Caco-2 (cell line): ENCODE measurements around the gene BTD. TPM values are rescaled to one million over a fixed set of nuclear protein-coding genes. Genes with fewer than 3 reads are reported as not detected.

Experiments
- BruUV-seq: library from RNA; stranded (reverse); fragments of 400-500 nt; replicated peaks from 2 replicates; lab custom pipeline; 2021; lab: Mats Ljungman, UMichigan
- CTCF ChIA-PET: fragments of 300-600 bp; sonication (Branson Sonifier 250); formaldehyde crosslinking; loops from one replicate; lab custom pipeline; 2022; ENCODE audit warnings: antibody characterized with exemption; lab: Charles Lee
- POLR2A ChIA-PET: fragments of 300-600 bp; sonication (Branson Sonifier 250); formaldehyde crosslinking; loops from one replicate; lab custom pipeline; 2022; ENCODE audit warnings: antibody characterized with exemption; lab: Charles Lee
- DNase-seq, 2 experiments: peaks; one replicate each; pipeline versions ENCODE4 v3.0.0 to v3.0.0-alpha.2; 2020 to 2022
- H3K27me3 ChIP-seq: replicated peaks from 2 replicates; pipeline ENCODE4 v1.6.0; 2011; ENCODE audit warnings: low read length; ENCODE audit not compliant: control insufficient read depth, insufficient read depth
- H3K36me3 ChIP-seq: 2 replicates; pipeline ENCODE4 v1.5.1; 2011; ENCODE audit warnings: low read length; ENCODE audit not compliant: control insufficient read depth, insufficient read depth
- H3K4me1 ChIP-seq: fragments of 250-450 bp; sonication (Bioruptor Pico); 2 replicates; pipeline ENCODE4 v1.5.1; 2020; ENCODE audit warnings: mild to moderate bottlenecking
- H3K4me3 ChIP-seq: 2 replicates; pipeline ENCODE4 v1.5.1; 2011; ENCODE audit warnings: low read depth, mild to moderate bottlenecking, control low read depth, low read length
- H3K9me3 ChIP-seq: fragments of 250-450 bp; sonication (Bioruptor Pico); 2 replicates; pipeline ENCODE4 v1.5.1; 2020; ENCODE audit warnings: mild to moderate bottlenecking, moderate library complexity
- H3K27ac Mint-ChIP-seq: one replicate; pipeline ENCODE4 v1.8.0; 2022; ENCODE audit warnings: mixed read lengths; ENCODE audit not compliant: unreplicated experiment
- H3K27me3 Mint-ChIP-seq: one replicate; pipeline ENCODE4 v1.8.0; 2022; ENCODE audit warnings: mixed read lengths; ENCODE audit not compliant: insufficient read depth, unreplicated experiment
- H3K36me3 Mint-ChIP-seq: one replicate; pipeline ENCODE4 v1.8.0; 2022; ENCODE audit warnings: mild to moderate bottlenecking, mixed read lengths; ENCODE audit not compliant: insufficient read depth, unreplicated experiment
- H3K4me1 Mint-ChIP-seq: one replicate; pipeline ENCODE4 v1.8.0; 2022; ENCODE audit warnings: low read depth, mixed read lengths; ENCODE audit not compliant: unreplicated experiment
- H3K4me3 Mint-ChIP-seq: one replicate; pipeline ENCODE4 v1.8.0; 2022; ENCODE audit warnings: mild to moderate bottlenecking, moderate library complexity, mixed read lengths; ENCODE audit not compliant: unreplicated experiment
- H3K9me3 Mint-ChIP-seq: one replicate; pipeline ENCODE4 v1.8.0; 2022; ENCODE audit warnings: mixed read lengths; ENCODE audit not compliant: unreplicated experiment
- CTCF ChIP-seq, 2 experiments: fragments of 200-600 bp in 1 of 2; IDR thresholded peaks; 1 replicate in 1 of 2; 2 replicates in 1 of 2; pipeline versions ENCODE4 v1.5.1 to v1.8.0; 2011 to 2022; ENCODE audit warnings: antibody characterized with exemption in 1 of 2, control low read depth in 1 of 2, inconsistent platforms in 1 of 2, low read depth in 1 of 2, low read length in 1 of 2, mild to moderate bottlenecking in 1 of 2, moderate library complexity in 1 of 2; ENCODE audit not compliant: insufficient read depth in 1 of 2, severe bottlenecking in 1 of 2, unreplicated experiment in 1 of 2
- intact Hi-C: fragments of 100-400 bp; cut with micrococcal nuclease; formaldehyde crosslinking; loops from one replicate; pipeline ENCODE4 v1.10.0; 2022; ENCODE audit not compliant: unreplicated experiment
- total RNA-seq: library from RNA; stranded (reverse); gene quantifications from 2 replicates; pipeline ENCODE4 v1.2.3, GENCODE V29; 2022

Gene BTD
- total RNA-seq, 1 experiment from 2014 or later, result 11.8 TPM

- Mint-ChIP-seq H3K36me3 (peaks cover 6% of the 10 kb centered on the region), H3K4me1 (no peaks in the 10 kb centered on the region), H3K9me3 (no peaks in the 10 kb centered on the region), H3K4me3 (no peak overlapping the region), H3K27ac (no peak overlapping the region), H3K27me3 (no peaks in the 10 kb centered on the region)
- Histone ChIP-seq H3K4me1 (no peaks in the 10 kb centered on the region), H3K9me3 (no peaks in the 10 kb centered on the region), H3K27me3 (no peaks in the 10 kb centered on the region), H3K4me3 (no peak overlapping the region), H3K36me3 (no peaks in the 10 kb centered on the region)
- no peak for TF ChIP-seq CTCF (IDR thresholded peaks at IDR 0.05; ENCODE audit: insufficient read depth in 1 of 2, low read depth in 1 of 2, low read length in 1 of 2, severe bottlenecking in 1 of 2, unreplicated experiment in 1 of 2)
- ChIA-PET CTCF (no interaction called here), POLR2A (no interaction called here)
- intact Hi-C loops, result no loop called here
- no peak for DNase-seq
- BruUV-seq, result no TSS peak
These were observed 36.8 kb downstream of the BTD start for GRCh38 chr3:15638193-15638890.

- no peak overlapping the region for H3K4me3 Mint-ChIP-seq
- intact Hi-C loops, result no loop called here
- H3K27me3 Mint-ChIP-seq, result no peaks in the 10 kb centered on the region
- H3K4me3 ChIP-seq, result no peak overlapping the region
- peaks cover 6% of the 10 kb centered on the region for H3K36me3 Mint-ChIP-seq
- no peak for TF ChIP-seq CTCF (IDR thresholded peaks at IDR 0.05; ENCODE audit: insufficient read depth in 1 of 2, low read depth in 1 of 2, low read length in 1 of 2, severe bottlenecking in 1 of 2, unreplicated experiment in 1 of 2)
- H3K9me3 ChIP-seq, result no peaks in the 10 kb centered on the region
- ChIA-PET POLR2A (no interaction called here), CTCF (no interaction called here)
- H3K36me3 ChIP-seq, result no peaks in the 10 kb centered on the region
- no peak for DNase-seq
- no TSS peak for BruUV-seq
- no peak overlapping the region for H3K27ac Mint-ChIP-seq
- H3K4me1 Mint-ChIP-seq, result no peaks in the 10 kb centered on the region
- no peaks in the 10 kb centered on the region for H3K4me1 ChIP-seq
- H3K27me3 ChIP-seq, result no peaks in the 10 kb centered on the region
- H3K9me3 Mint-ChIP-seq, result no peaks in the 10 kb centered on the region
These were observed 37.3 kb downstream of the BTD start for GRCh38 chr3:15638891-15639262.

GRCh38 chr3:15645246-15645645 lies 43.7 kb downstream of the BTD start:
- ChIA-PET CTCF (no interaction called here), POLR2A (no interaction called here)

More at GRCh38 chr3:15645246-15645645, 43.7 kb downstream of the BTD start:
- Mint-ChIP-seq H3K27ac (no peak overlapping the region), H3K4me3 (no peak overlapping the region), H3K36me3 (peaks cover 6% of the 10 kb centered on the region), H3K27me3 (no peaks in the 10 kb centered on the region), H3K9me3 (no peaks in the 10 kb centered on the region), H3K4me1 (peaks cover 8% of the 10 kb centered on the region)
- no peaks in the 10 kb centered on the region for H3K9me3 ChIP-seq
- intact Hi-C loops, result no loop called here
- H3K36me3 ChIP-seq, result no peaks in the 10 kb centered on the region
- no peak for DNase-seq
- no peaks in the 10 kb centered on the region for H3K27me3 ChIP-seq
- no peak for TF ChIP-seq CTCF (IDR thresholded peaks at IDR 0.05; ENCODE audit: insufficient read depth in 1 of 2, low read depth in 1 of 2, low read length in 1 of 2, severe bottlenecking in 1 of 2, unreplicated experiment in 1 of 2)
- no TSS peak for BruUV-seq
- H3K4me3 ChIP-seq, result no peak overlapping the region
- H3K4me1 ChIP-seq, result no peaks in the 10 kb centered on the region
